C4-2B (cell line): ENCODE measurements around the gene IFT172.

Source experiments
- ZFX ChIP-seq: fragments of 450-650 bp; IDR thresholded peaks from 2 replicates; pipeline ENCODE4 v1.6.1; 2017
- TF ChIP-seq, protein P1 (sequence below): fragments of 450-650 bp; conservative IDR thresholded peaks from 2 replicates; pipeline ENCODE4 v1.5.1; 2017; ENCODE audit warnings: mild to moderate bottlenecking

DNA sequence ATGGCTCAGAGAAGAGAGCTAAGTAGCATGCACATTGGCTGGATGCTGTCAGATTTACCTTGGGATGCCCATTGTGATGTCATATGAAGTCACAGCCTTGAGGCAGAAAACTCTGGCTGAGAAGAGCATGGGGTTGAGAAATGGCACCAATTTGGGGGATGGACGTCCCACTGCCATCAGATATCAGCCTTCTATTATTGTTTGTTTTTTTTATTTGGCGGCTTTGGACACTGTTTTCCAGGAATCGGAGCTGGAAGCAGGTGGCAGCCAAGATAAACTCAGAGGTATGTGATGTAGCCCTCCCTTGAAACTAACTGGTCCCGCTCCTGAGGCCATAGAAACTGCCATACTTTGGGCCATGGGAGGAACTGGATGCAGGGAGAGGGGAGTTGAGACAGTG, 47.7 kb upstream of the IFT172 start:
- TF ChIP-seq, protein P1, sequence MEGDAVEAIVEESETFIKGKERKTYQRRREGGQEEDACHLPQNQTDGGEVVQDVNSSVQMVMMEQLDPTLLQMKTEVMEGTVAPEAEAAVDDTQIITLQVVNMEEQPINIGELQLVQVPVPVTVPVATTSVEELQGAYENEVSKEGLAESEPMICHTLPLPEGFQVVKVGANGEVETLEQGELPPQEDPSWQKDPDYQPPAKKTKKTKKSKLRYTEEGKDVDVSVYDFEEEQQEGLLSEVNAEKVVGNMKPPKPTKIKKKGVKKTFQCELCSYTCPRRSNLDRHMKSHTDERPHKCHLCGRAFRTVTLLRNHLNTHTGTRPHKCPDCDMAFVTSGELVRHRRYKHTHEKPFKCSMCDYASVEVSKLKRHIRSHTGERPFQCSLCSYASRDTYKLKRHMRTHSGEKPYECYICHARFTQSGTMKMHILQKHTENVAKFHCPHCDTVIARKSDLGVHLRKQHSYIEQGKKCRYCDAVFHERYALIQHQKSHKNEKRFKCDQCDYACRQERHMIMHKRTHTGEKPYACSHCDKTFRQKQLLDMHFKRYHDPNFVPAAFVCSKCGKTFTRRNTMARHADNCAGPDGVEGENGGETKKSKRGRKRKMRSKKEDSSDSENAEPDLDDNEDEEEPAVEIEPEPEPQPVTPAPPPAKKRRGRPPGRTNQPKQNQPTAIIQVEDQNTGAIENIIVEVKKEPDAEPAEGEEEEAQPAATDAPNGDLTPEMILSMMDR: no peak
- TF ChIP-seq ZFX: no peak
